Inflammatory macrophage treated with lipopolysaccharide for 4 hours (primary cell): ENCODE data around the gene FEV.

Experiments
- DNase-seq: peaks from one replicate; pipeline ENCODE4 v3.0.0-alpha.2; 2020

The FEV gene

GRCh38 chr2:218992196-218992595, 7.2 kb upstream of the FEV start:
- no peak for DNase-seq

GRCh38 chr2:218991674-218992168, 6.7 kb upstream of the FEV start:
- DNase-seq: no peak

GRCh38 chr2:218990612-218991011, 5.6 kb upstream of the FEV start:
- no peak for DNase-seq

- DNase-seq: no peak
These were observed 5.1 kb upstream of the FEV start for GRCh38 chr2:218990052-218990451.

- DNase-seq: no peak
These were observed 3.7 kb upstream of the FEV start for GRCh38 chr2:218988650-218989049.

- no peak for DNase-seq
These were observed 3.2 kb upstream of the FEV start for GRCh38 chr2:218988164-218988563.

GRCh38 chr2:218986148-218986761, 1.3 kb upstream of the FEV start:
- no peak for DNase-seq

GRCh38 chr2:218985325-218986091, 524 bp upstream of the FEV start:
- DNase-seq: no peak

- DNase-seq: no peak
These were observed 554 bp downstream of the FEV start for GRCh38 chr2:218984239-218985020.

GRCh38 chr2:218983934-218984238, 1.1 kb downstream of the FEV start:
- DNase-seq: no peak

- DNase-seq: no peak
These were observed 1.6 kb downstream of the FEV start for GRCh38 chr2:218983263-218983933.

- no peak for DNase-seq
These were observed 2.3 kb downstream of the FEV start for GRCh38 chr2:218982586-218983262.

GRCh38 chr2:218981881-218982585, 3.0 kb downstream of the FEV start:
- peak; percentile 2 for DNase-seq

GRCh38 chr2:218981390-218981880, 3.5 kb downstream of the FEV start:
- no peak for DNase-seq

- no peak for DNase-seq
These were observed 4.1 kb downstream of the FEV start for GRCh38 chr2:218980735-218981389.

- DNase-seq: peak; percentile 79
These were observed 4.9 kb downstream of the FEV start for GRCh38 chr2:218979846-218980734.

- DNase-seq: no peak
These were observed 9.8 kb downstream of the FEV start for GRCh38 chr2:218975060-218975777.

- DNase-seq: no peak
These were observed 14.1 kb downstream of the FEV start for GRCh38 chr2:218970894-218971293.

GRCh38 chr2:218964041-218964771, 20.8 kb downstream of the FEV start:
- no peak for DNase-seq
